SIG-M5 (cell line): ENCODE measurements around the gene PITPNC1.
A peak's percentile ranks its signal among the peaks of the same experiment; 100 is the strongest.
"Not testable (repeated sequence)": the region's sequence is repeated elsewhere in the genome, so short reads cannot be mapped to it uniquely, and the experiment has no call there.

Source experiments
- DNase-seq: peaks from one replicate; lab custom pipeline; 2025; lab: John Stamatoyannopoulos, UW

The PITPNC1 gene

GRCh38 chr17:67687511-67687910 is 310.4 kb downstream of the PITPNC1 start:
- DNase-seq: no peak

- peak; percentile 17 for DNase-seq
Measured at GRCh38 chr17:67689534-67690177, 312.6 kb downstream of the PITPNC1 start.

GRCh38 chr17:67693811-67694210 is 316.7 kb downstream of the PITPNC1 start:
- no peak for DNase-seq

- DNase-seq: no peak
Measured at GRCh38 chr17:67696347-67696746, 319.3 kb downstream of the PITPNC1 start.

GRCh38 chr17:67696853-67697498 is 319.9 kb downstream of the PITPNC1 start:
- DNase-seq: no peak

- no peak for DNase-seq
Measured at GRCh38 chr17:67700037-67700724, 323.1 kb downstream of the PITPNC1 start.

- DNase-seq: no peak
Measured at GRCh38 chr17:67700725-67701119, 323.6 kb downstream of the PITPNC1 start.

GRCh38 chr17:67702861-67703260 is 325.8 kb downstream of the PITPNC1 start:
- DNase-seq: not testable (repeated sequence)

GRCh38 chr17:67707442-67707841 is 330.4 kb downstream of the PITPNC1 start:
- DNase-seq: no peak

GRCh38 chr17:67708378-67708777 is 331.3 kb downstream of the PITPNC1 start:
- no peak for DNase-seq

GRCh38 chr17:67711916-67712315 is 334.8 kb downstream of the PITPNC1 start:
- DNase-seq: no peak

GRCh38 chr17:67712375-67712774 is 335.3 kb downstream of the PITPNC1 start:
- no peak for DNase-seq

GRCh38 chr17:67713169-67713568 is 336.1 kb downstream of the PITPNC1 start:
- no peak for DNase-seq

GRCh38 chr17:67716405-67716798 is 339.3 kb downstream of the PITPNC1 start:
- DNase-seq: no peak

- DNase-seq: no peak
Measured at GRCh38 chr17:67717192-67717623, 340.1 kb downstream of the PITPNC1 start.

- DNase-seq: peak; percentile 95
Measured at GRCh38 chr17:67717624-67718324, 340.7 kb downstream of the PITPNC1 start, which contains the start of gene NOL11. NOL11 (plus strand) TSS chr17:67717936; CDS start chr17:67717948, 12 bp downstream.

- DNase-seq: no peak
Measured at GRCh38 chr17:67718325-67718941, 341.4 kb downstream of the PITPNC1 start.

- DNase-seq: no peak
Measured at GRCh38 chr17:67725373-67725791, 348.3 kb downstream of the PITPNC1 start.

GRCh38 chr17:67725807-67726206 is 348.7 kb downstream of the PITPNC1 start:
- DNase-seq: no peak

GRCh38 chr17:67727152-67728039 is 350.3 kb downstream of the PITPNC1 start:
- DNase-seq: not testable (repeated sequence)

- no peak for DNase-seq
Measured at GRCh38 chr17:67729903-67730302, 352.8 kb downstream of the PITPNC1 start.
